ENCODE data around the gene DIAPH2. TPM values are rescaled to one million over a fixed set of nuclear protein-coding genes. Genes with fewer than 3 reads are reported as not detected.

Gene DIAPH2
- total RNA-seq (10 to 100 TPM in 1 of 6 donors, 1 to 10 TPM in 5; 5.7 to 10.0 (median 6.0) TPM), polyA plus RNA-seq (1 to 10 TPM; 1.9 to 3.3 TPM)

- H3K36me3 ChIP-seq = no peaks in the 10 kb centered on the region
- no peaks in the 10 kb centered on the region for H3K4me1 ChIP-seq
- TF ChIP-seq CTCF (IDR thresholded peaks at IDR 0.05) = peak in 1 of 4 donors; percentile 23
- ATAC-seq (peak; percentile 90 to 95 (median 94)), DNase-seq (peak; percentile 73 to 88 (median 76)), FAIRE-seq (no peak)
- peak within 1 kb of the TSS in 3 of 4 donors; percentile 49 to 78 (median 68) for H3K27ac ChIP-seq
- peak within 1 kb of the TSS; percentile 46 to 74 (median 53) for H3K4me3 ChIP-seq
- no peaks in the 10 kb centered on the region for H3K9me3 ChIP-seq
- H3K27me3 ChIP-seq = peaks cover 0 to 7% (median 2%) of the 10 kb centered on the region in 4 donors
- WGBS, 2 donors = 0 to 5% methylated on average over 56 to 57 of the region's 57 CpGs
- intact Hi-C loops (cut with DNase I) = no loop called here
These were observed at the start of gene DIAPH2 for GRCh38 chrX:96684339-96685209. DIAPH2 (plus strand) TSS chrX:96684842.

GRCh38 chrX:96650023-96650422, 34.6 kb upstream of the DIAPH2 start:
- DNase-seq (no peak), ATAC-seq (no peak), FAIRE-seq (no peak)
- peaks cover 0 to 14% (median 0%) of the 10 kb centered on the region in 4 donors for H3K27me3 ChIP-seq
- no peaks in the 10 kb centered on the region for H3K9me3 ChIP-seq
- WGBS, 2 donors = 71 to 90% methylated on average over 2 of the region's 2 CpGs
- H3K4me3 ChIP-seq = no peak overlapping the region
- no peaks in the 10 kb centered on the region for H3K4me1 ChIP-seq
- H3K27ac ChIP-seq = no peak overlapping the region
- no peaks in the 10 kb centered on the region for H3K36me3 ChIP-seq
- intact Hi-C loops (cut with DNase I) = no loop called here
- no peak for TF ChIP-seq CTCF (IDR thresholded peaks at IDR 0.05)

GRCh38 chrX:96655947-96656623, 28.6 kb upstream of the DIAPH2 start:
- FAIRE-seq = no peak
- WGBS, 2 donors = 66 to 79% methylated on average over 20 of the region's 20 CpGs
- ATAC-seq = no peak
- TF ChIP-seq CTCF (IDR thresholded peaks at IDR 0.05) = no peak
- Histone ChIP-seq H3K9me3 (no peaks in the 10 kb centered on the region), H3K4me3 (no peak overlapping the region), H3K36me3 (no peaks in the 10 kb centered on the region), H3K27ac (no peak overlapping the region), H3K27me3 (peaks cover 0 to 14% (median 0%) of the 10 kb centered on the region in 4 donors), H3K4me1 (no peaks in the 10 kb centered on the region)
- intact Hi-C loops (cut with DNase I) = no loop called here
- DNase-seq = peak in 1 of 6 donors; percentile 43

GRCh38 chrX:96682516-96682915, 2.1 kb upstream of the DIAPH2 start:
- FAIRE-seq = no peak
- no peak overlapping the region for H3K27ac ChIP-seq
- H3K36me3 ChIP-seq = no peaks in the 10 kb centered on the region
- 91 to 95% methylated on average over 4 of the region's 4 CpGs for WGBS, 2 donors
- H3K27me3 ChIP-seq = peaks cover 0 to 12% (median 2%) of the 10 kb centered on the region in 4 donors
- H3K9me3 ChIP-seq = no peaks in the 10 kb centered on the region
- H3K4me3 ChIP-seq = no peak overlapping the region
- H3K4me1 ChIP-seq = no peaks in the 10 kb centered on the region
- intact Hi-C loops (cut with DNase I) = no loop called here
- no peak for DNase-seq
- no peak for ATAC-seq
- no peak for TF ChIP-seq CTCF (IDR thresholded peaks at IDR 0.05)

Measured in pancreas (tissue), 10 donors.